ENCODE measurements around the gene ATP6V1G3.

ATP6V1G3 gene

DNA sequence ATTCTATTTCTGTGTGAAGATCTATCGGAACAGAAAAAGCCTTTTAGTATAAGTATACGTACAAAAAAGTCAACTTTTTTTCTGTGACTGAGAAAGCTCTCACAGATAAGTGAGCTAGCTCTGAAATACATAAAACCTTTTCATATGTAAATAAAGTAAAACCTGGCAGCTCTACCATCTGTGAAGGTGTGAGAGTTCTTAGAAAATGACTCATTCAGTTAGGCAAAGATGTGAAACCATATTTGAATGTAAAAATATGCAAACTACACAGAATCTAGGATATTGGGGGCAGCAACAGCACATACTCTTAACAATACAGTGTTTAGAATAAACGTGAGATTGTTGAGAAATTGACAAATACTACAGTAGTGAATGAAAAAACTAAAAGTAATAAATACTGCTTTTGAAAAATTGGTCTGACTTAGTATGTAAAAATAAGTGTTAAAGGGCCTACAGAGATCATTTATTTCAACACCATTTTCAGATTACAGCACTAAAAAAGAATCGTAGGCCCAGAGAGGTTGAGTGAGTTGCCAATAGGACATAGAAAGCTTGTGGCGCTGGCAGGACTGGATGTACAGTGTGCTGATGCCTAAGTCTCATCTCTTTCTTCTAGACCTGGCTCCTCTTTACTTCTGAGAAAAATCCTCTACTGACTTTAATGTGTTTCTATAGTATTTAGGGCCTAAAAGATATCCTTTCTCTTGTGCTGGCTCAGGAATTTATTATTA lies 19.8 kb downstream of the ATP6V1G3 start:
- no peaks in the 10 kb centered on the region for H3K27me3 ChIP-seq
- H3K27ac ChIP-seq: no peak overlapping the region
- TF ChIP-seq CTCF (IDR thresholded peaks at IDR 0.05): no peak
- no peak overlapping the region for H3K4me3 ChIP-seq (ENCODE audit: low read depth in 1 of 2, low read length in 1 of 2)
- no peaks in the 10 kb centered on the region for H3K9me3 ChIP-seq
- no peaks in the 10 kb centered on the region for H3K36me3 ChIP-seq
- H3K4me1 ChIP-seq (ENCODE audit: control insufficient read depth in 1 of 2, insufficient read depth in 1 of 2, low read depth in 1 of 2, low read length in 1 of 2): peaks cover 0 to 5% of the 10 kb centered on the region in 2 experiments

- Histone ChIP-seq H3K27me3 (no peaks in the 10 kb centered on the region), H3K4me3 (ENCODE audit: low read depth in 1 of 2, low read length in 1 of 2) (no peak overlapping the region), H3K27ac (no peak overlapping the region), H3K36me3 (no peaks in the 10 kb centered on the region), H3K9me3 (no peaks in the 10 kb centered on the region), H3K4me1 (ENCODE audit: control insufficient read depth in 1 of 2, insufficient read depth in 1 of 2, low read depth in 1 of 2, low read length in 1 of 2) (peaks cover 0 to 5% of the 10 kb centered on the region in 2 experiments)
- no peak for TF ChIP-seq CTCF (IDR thresholded peaks at IDR 0.05)
Observed at GRCh38 chr1:198519639-198520501, 20.6 kb downstream of the ATP6V1G3 start.

GRCh38 chr1:198517623-198518199 lies 22.8 kb downstream of the ATP6V1G3 start:
- Histone ChIP-seq H3K36me3 (no peaks in the 10 kb centered on the region), H3K4me1 (ENCODE audit: control insufficient read depth in 1 of 2, insufficient read depth in 1 of 2, low read depth in 1 of 2, low read length in 1 of 2) (no peaks in the 10 kb centered on the region), H3K27me3 (no peaks in the 10 kb centered on the region), H3K27ac (no peak overlapping the region), H3K4me3 (ENCODE audit: low read depth in 1 of 2, low read length in 1 of 2) (no peak overlapping the region), H3K9me3 (no peaks in the 10 kb centered on the region)
- TF ChIP-seq CTCF (IDR thresholded peaks at IDR 0.05): no peak

- H3K4me3 ChIP-seq (ENCODE audit: low read depth in 1 of 2, low read length in 1 of 2): no peak overlapping the region
- no peaks in the 10 kb centered on the region for H3K36me3 ChIP-seq
Observed at GRCh38 chr1:198500096-198500495, 40.4 kb downstream of the ATP6V1G3 start.

More at GRCh38 chr1:198500096-198500495, 40.4 kb downstream of the ATP6V1G3 start:
- TF ChIP-seq CTCF (IDR thresholded peaks at IDR 0.05): no peak
- Histone ChIP-seq H3K4me1 (ENCODE audit: control insufficient read depth in 1 of 2, insufficient read depth in 1 of 2, low read depth in 1 of 2, low read length in 1 of 2) (no peaks in the 10 kb centered on the region), H3K27ac (no peak overlapping the region), H3K9me3 (no peaks in the 10 kb centered on the region), H3K27me3 (no peaks in the 10 kb centered on the region)
